Body of pancreas (tissue), 4 donors: ENCODE data around the gene FIBCD1. TPM values are rescaled to one million over a fixed set of nuclear protein-coding genes. Genes with fewer than 3 reads are reported as not detected.

ENCODE experiments used
- ATAC-seq: fragments of 150-250 bp; one replicate; pipeline ENCODE4 v1.9.1; 2016
- DNase-seq, 4 donors: peaks; one replicate each; pipeline ENCODE4 v3.0.0-alpha.2; 2019
- H3K27ac ChIP-seq, 4 donors: fragments of 200-600 bp; sonication (generic); 1 replicate in 3 of 4; 2 replicates in 1 of 4; pipeline versions ENCODE4 v1.5.1 to v1.6.1; 2016 to 2019; ENCODE audit warnings: mild to moderate bottlenecking in 1 of 4, mixed read lengths in 1 of 4, moderate library complexity in 1 of 4
- H3K27me3 ChIP-seq, 2 donors: fragments of 200-600 bp; sonication (generic); one replicate each; pipeline ENCODE4 v1.6.0; 2016; ENCODE audit warnings: mild to moderate bottlenecking in 1 of 2
- H3K36me3 ChIP-seq, 2 donors: fragments of 200-600 bp; sonication (generic); replicated peaks in 1 of 2; 2 replicates each; pipeline ENCODE4 v1.5.1; 2016; ENCODE audit warnings: low read depth in 2 of 2; ENCODE audit not compliant: insufficient read depth in 1 of 2
- H3K4me1 ChIP-seq: fragments of 200-600 bp; sonication (generic); one replicate; pipeline ENCODE4 v1.6.0; 2016
- H3K4me3 ChIP-seq, 2 donors: fragments of 200-600 bp; sonication (generic); 1 replicate in 1 of 2; 2 replicates in 1 of 2; pipeline ENCODE4 v1.5.1; 2016 to 2019
- H3K9me3 ChIP-seq, 3 donors: fragments of 200-600 bp; sonication (generic); 1 replicate in 2 of 3; 2 replicates in 1 of 3; pipeline ENCODE4 v1.5.1; 2016
- POLR2A ChIP-seq, 3 donors: fragments of 450-650 bp; IDR thresholded peaks; one replicate each; pipeline ENCODE4 v1.6.1; 2016; ENCODE audit warnings: antibody characterized with exemption in 3 of 3, mild to moderate bottlenecking in 2 of 3
- WGBS, 2 donors: methylation state at CpG; one replicate each; pipeline ENCODE4 v1.1.5; 2017; 5-methylcytosine and 5-hydroxymethylcytosine counted together
- intact Hi-C: fragments of 100-400 bp; cut with DNase I; formaldehyde crosslinking; loops from one replicate; pipeline ENCODE4 v1.15.1; 2023
- total RNA-seq, 2 donors: library from RNA; depleted of rRNA; stranded (reverse); fragments of >200 nt; gene quantifications; one replicate each; pipeline ENCODE4 v1.1.0, GENCODE V29; 2016
- TF ChIP-seq, protein P1 (sequence below), 7 experiments: fragments of 450-650 bp in 4 of 7; fragments of 200-600 bp in 3 of 7; sonication (generic) in 3 of 7; IDR thresholded peaks; one replicate each; pipeline ENCODE4 v1.5.1; 2016 to 2019; ENCODE audit warnings: antibody characterized with exemption in 7 of 7

Gene FIBCD1
- total RNA-seq, 2 donors from 2014 or later, result 0.78 TPM; not detected in 1

DNA sequence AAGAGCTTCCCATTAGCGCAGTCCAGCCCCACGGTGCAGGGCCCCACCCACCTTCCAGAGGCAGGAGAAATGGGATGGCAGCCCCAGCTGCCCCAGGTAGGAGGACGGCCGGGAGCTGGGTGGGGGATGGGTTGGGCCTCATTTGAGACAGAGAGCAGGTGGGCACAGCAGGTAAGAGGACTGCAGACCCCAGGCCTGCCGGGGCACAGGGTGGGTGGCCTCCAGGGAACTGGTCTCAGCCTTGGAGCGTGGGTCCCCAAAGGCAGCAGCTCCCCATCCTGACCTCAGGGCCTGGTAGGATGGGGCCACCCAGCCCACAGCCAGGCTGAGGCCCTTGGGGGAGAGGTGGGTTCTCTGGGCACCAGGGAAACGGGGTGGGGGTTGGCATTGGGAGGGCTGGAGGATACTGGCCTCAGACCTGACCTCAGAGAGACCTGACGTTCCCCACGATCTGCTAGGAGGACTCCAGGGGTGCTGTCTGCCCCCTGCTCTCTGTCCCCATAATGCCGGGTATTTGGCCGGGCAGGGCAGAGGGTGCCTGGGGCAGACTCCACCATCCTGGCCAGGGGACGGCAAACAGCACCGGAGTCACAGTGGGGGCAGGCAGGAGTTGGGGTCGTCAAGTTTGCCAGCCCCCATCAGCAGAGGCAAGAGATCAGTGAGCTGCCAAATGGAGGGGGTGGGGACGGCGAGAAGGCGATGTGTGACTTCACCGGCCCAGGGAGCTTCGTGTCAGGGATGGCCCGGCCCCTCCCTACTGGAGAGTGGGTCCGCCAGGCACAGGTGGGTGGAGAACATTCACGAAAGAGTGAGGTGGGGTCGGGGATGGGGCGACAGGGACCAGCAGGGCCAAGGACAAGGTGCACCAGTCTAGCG lies 35.6 kb downstream of the FIBCD1 start:
- intact Hi-C loops, result no loop called here
- H3K4me3 ChIP-seq, result no peak overlapping the region
- H3K9me3 ChIP-seq, result no peaks in the 10 kb centered on the region
- H3K27ac ChIP-seq, result no peak overlapping the region
- 58 to 66% methylated on average over 18 to 25 of the region's 25 CpGs for WGBS, 2 donors
- no peak for DNase-seq
- no peak for ATAC-seq
- H3K27me3 ChIP-seq, result no peaks in the 10 kb centered on the region
- no peaks in the 10 kb centered on the region for H3K36me3 ChIP-seq
- peaks cover under 1% of the 10 kb centered on the region for H3K4me1 ChIP-seq
- TF ChIP-seq POLR2A (IDR thresholded peaks at IDR 0.05), result no peak
- TF ChIP-seq, protein P1, sequence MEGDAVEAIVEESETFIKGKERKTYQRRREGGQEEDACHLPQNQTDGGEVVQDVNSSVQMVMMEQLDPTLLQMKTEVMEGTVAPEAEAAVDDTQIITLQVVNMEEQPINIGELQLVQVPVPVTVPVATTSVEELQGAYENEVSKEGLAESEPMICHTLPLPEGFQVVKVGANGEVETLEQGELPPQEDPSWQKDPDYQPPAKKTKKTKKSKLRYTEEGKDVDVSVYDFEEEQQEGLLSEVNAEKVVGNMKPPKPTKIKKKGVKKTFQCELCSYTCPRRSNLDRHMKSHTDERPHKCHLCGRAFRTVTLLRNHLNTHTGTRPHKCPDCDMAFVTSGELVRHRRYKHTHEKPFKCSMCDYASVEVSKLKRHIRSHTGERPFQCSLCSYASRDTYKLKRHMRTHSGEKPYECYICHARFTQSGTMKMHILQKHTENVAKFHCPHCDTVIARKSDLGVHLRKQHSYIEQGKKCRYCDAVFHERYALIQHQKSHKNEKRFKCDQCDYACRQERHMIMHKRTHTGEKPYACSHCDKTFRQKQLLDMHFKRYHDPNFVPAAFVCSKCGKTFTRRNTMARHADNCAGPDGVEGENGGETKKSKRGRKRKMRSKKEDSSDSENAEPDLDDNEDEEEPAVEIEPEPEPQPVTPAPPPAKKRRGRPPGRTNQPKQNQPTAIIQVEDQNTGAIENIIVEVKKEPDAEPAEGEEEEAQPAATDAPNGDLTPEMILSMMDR (IDR thresholded peaks at IDR 0.05), result no peak

DNA sequence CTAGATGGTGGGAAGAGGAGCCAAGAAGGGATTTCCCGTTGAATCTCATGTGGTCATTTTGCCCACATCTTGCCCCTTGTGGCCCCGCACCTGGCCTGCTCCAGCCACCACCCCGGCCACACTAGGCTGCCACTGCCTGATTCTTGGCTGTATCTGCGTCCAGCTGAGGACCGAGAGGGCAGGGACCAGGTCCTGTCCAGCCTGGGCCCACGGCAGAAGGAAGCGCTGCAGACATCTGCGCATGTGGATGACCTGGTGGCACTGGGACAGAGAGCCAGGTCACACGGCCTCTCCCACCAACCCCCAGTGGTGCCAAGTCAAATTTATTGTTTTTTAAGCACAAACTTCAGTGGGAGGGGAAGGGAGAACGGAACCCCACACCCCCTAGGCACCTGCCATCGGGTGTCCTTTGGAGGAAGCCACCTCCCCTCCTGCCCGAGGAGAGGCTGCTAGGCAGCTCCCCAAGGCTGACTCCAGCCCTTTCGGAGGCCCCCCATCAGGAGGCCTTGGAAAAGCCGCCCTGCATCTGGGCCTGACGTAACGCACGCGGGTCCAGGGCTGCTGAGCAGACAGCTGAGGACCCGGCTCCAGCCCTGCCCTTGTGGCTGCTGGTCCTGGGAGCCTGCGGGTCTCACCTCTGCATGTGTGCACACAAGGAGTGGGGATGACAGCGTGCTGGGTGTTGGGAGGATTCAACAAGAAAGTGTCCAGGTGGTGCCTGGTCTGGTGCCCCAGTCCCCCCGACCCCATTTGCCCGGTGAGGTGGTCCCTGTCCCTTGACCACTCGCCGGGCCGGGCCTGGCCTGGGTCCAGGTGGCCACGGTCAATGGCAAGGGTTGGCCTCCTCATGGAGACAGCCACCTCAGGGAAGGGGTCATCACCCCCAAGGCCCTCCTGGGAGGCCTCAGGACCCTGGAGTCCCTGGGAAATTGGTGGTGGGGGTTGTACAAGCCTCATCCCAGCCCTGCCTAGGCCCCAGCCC lies 36.6 kb downstream of the FIBCD1 start:
- no peaks in the 10 kb centered on the region for H3K9me3 ChIP-seq
- ATAC-seq (no peak), DNase-seq (no peak)
- peaks cover 5% of the 10 kb centered on the region for H3K4me1 ChIP-seq
- no peak overlapping the region for H3K27ac ChIP-seq
- no peak overlapping the region for H3K4me3 ChIP-seq
- H3K36me3 ChIP-seq, result no peaks in the 10 kb centered on the region
- no peak for TF ChIP-seq POLR2A (IDR thresholded peaks at IDR 0.05)
- TF ChIP-seq, protein P1 (IDR thresholded peaks at IDR 0.05), result no peak
- H3K27me3 ChIP-seq, result no peaks in the 10 kb centered on the region
- 69 to 76% methylated on average over 6 to 27 of the region's 27 CpGs for WGBS, 2 donors
- intact Hi-C loops, result no loop called here

DNA sequence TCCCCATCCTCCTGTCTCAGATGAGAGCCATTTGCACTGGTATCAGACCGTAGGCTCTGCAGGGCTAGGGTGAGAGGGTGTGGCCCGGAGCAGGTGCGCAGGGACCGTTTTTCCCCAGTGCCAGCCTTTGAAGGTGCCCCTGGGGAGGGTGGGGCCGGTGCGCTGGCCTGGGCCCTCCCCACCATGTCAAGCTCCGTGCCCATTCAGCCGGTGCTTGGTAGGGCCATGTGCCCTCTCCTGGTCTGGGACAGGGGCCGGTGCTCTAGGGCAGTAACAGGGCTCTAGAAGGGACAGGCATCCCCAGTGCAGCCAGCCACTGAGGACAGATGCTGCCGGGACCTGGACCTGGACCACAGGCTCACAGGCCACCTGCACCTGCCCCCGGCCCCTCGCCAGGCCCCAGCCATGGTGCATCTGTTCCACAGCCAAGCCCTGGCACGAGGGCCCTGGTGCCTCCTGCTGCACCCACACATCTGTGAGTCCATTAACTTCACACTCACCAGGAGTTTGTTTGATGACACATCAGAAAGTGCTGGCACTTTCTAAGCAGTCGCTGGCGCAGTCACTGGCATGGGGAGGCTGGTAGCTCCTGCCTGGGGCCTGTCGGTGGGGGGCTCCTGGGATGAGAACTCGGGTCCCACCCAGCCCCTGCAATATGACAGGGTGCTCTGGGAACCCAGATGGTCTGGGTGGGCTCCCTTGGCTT lies 37.4 kb downstream of the FIBCD1 start:
- Histone ChIP-seq H3K27ac (no peak overlapping the region), H3K9me3 (no peaks in the 10 kb centered on the region), H3K4me1 (peaks cover 5% of the 10 kb centered on the region), H3K4me3 (no peak overlapping the region), H3K27me3 (no peaks in the 10 kb centered on the region), H3K36me3 (no peaks in the 10 kb centered on the region)
- 37 to 71% methylated on average over 5 to 17 of the region's 17 CpGs for WGBS, 2 donors
- intact Hi-C loops, result no loop called here
- DNase-seq (no peak), ATAC-seq (no peak)
- no peak for TF ChIP-seq POLR2A (IDR thresholded peaks at IDR 0.05)
- TF ChIP-seq, protein P1 (IDR thresholded peaks at IDR 0.05), result no peak

- peaks cover 5% of the 10 kb centered on the region for H3K4me1 ChIP-seq
- TF ChIP-seq, protein P1 (IDR thresholded peaks at IDR 0.05), result no peak
- TF ChIP-seq POLR2A (IDR thresholded peaks at IDR 0.05), result no peak
- ATAC-seq (no peak), DNase-seq (no peak)
- intact Hi-C loops, result no loop called here
- no peaks in the 10 kb centered on the region for H3K36me3 ChIP-seq
- H3K27ac ChIP-seq, result no peak overlapping the region
- WGBS, 2 donors, result 62 to 67% methylated on average over 10 to 17 of the region's 17 CpGs
- no peaks in the 10 kb centered on the region for H3K9me3 ChIP-seq
- no peak overlapping the region for H3K4me3 ChIP-seq
- H3K27me3 ChIP-seq, result no peaks in the 10 kb centered on the region
Measured at GRCh38 chr9:130900701-130901497, 38.1 kb downstream of the FIBCD1 start.
